COR-L47 (cell line): ENCODE results near the gene CSRNP3.

ENCODE experiments used
- DNase-seq: peaks from one replicate; lab custom pipeline; 2025; lab: John Stamatoyannopoulos, UW

The CSRNP3 gene, protein sequence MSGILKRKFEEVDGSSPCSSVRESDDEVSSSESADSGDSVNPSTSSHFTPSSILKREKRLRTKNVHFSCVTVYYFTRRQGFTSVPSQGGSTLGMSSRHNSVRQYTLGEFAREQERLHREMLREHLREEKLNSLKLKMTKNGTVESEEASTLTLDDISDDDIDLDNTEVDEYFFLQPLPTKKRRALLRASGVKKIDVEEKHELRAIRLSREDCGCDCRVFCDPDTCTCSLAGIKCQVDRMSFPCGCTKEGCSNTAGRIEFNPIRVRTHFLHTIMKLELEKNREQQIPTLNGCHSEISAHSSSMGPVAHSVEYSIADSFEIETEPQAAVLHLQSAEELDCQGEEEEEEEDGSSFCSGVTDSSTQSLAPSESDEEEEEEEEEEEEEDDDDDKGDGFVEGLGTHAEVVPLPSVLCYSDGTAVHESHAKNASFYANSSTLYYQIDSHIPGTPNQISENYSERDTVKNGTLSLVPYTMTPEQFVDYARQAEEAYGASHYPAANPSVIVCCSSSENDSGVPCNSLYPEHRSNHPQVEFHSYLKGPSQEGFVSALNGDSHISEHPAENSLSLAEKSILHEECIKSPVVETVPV

DNA sequence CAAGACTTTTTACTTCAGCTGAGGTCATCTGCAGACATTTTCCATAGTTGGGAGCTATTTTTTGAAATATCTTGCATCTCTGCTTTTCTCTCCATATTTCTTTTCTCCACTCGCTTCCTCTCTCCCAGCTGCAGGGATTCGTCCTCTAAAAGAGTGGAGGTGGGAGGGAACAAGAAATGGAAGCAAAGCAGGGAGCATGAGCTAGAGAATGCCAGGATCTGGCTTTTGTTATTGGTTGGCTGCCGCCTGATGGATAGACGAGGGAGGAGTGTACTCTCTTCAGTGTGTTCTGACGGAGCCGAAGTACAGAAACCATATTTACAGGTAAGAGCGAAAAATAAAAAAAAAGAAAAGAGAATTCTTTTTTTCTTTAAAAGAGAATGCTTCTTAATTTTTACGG lies at the start of gene CSRNP3:
CSRNP3 (plus strand) TSS at position 282 of the 400 bp plus-strand sequence. CDS start 125,368 bp downstream, outside the sequence.
- peak; percentile 92 for DNase-seq

DNA sequence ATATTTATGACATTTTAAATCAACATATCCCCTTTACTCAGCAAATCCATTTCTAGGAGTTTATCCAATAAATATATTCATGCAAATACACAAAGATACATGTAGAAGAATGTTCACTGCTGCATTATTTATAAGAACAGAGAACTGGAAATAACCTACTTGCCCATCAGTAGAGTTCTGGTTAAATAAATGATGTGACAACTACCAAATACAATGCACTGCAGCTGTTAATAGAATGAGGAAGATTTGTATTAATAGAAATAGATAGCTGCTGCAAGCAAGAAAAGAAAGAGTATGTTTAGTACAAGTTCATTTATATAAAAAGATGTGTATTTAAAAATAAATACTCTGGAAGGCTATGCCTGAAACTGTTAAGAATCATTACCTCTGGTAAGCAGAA lies 49.3 kb upstream of the CSRNP3 start:
- no peak for DNase-seq

DNA sequence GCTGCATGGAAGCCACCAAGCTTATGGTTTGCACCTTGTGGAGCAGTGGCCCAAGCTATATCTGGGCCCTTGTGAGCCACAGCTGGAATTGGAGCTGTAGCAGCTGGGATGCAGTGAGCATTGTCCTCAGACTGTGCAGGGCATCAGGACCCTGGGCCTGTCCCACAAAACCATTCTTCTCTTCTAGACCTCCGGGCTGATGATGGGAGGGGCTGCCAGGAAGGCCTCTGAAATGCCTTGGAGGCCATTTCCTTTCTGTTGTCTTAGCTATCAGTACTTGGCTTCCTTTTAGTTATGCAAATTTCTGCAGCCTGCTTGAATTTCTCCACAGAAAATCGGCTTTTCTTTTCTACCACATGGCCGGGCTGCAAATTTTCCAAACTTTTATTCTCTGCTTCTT lies 46.4 kb upstream of the CSRNP3 start:
- DNase-seq, result no peak

DNA sequence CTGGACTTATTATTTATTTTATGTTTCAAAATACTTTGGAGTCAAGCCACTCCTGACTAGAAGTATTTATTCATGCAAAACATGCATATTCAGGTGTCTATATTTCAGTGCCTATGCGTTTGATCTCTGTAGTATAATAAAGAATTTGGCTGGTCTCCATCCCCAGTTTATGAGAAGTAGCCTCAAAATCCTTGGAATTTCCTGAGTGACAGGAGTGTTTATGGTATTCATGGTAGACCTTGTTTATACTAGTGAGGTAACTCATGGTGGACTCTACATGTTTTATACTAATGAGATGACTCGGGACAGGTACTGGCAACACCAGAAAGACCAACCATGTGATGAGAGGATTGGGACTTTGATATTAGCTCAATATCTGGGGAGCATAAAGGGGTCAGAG lies 43.9 kb upstream of the CSRNP3 start:
- no peak for DNase-seq

DNA sequence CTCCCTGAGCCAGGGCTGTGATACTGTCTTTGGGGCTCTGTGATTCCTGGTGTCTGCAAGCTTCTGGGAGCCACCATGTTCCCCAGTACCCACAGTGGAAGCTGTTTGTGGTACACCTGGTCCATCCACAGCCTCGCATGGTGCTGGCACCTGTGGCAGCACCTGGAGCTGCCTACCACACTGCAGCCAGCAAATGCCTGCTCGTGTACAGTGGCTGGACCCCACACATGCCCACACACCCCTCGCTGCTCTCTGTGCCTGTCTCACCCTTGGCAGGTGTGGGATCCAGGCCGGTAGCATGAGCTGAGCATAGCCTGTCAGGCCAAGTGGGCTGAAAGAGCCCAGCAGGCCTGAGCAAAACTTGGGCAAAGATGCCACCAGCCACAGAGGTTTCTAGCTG lies 41.8 kb upstream of the CSRNP3 start:
- no peak for DNase-seq

DNA sequence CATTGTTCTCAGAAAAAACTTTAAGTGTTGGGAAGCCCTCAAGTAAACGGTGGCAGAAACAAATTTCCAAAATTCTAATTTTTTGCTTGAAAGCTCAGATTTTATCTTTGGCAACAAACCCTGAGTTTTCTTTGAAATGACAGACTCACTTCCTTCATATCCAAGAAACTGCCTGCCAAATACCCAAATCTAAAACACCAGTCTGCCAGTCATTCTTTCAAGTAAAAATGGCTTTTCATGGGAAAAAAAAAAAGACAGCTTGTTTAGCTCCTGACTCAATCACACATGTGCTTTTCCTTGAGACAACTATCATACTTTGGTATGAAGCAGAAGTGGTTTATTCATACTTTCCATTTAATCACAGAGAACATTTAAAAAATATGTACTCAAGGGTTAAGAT lies 40.6 kb upstream of the CSRNP3 start:
- DNase-seq, result no peak

DNA sequence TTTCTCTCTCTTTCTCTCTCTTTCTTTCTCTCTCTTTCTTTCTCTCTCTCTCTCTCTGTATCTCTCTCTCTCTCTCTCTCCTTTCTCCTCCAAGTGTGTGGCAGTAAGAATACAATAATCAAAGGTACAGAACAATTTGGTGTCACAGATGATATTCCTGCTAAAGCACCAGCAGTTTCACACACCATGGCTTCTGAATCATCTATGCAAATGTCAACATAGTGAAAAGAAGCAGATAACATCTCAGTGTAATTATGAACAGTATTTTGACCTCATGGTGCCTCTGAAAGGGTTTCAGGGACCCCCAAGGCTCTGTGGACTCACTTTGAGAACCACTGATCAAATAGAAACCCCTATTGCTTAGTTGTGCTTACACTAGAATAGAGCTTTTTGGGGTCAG lies 38.5 kb upstream of the CSRNP3 start:
- DNase-seq, result no peak

DNA sequence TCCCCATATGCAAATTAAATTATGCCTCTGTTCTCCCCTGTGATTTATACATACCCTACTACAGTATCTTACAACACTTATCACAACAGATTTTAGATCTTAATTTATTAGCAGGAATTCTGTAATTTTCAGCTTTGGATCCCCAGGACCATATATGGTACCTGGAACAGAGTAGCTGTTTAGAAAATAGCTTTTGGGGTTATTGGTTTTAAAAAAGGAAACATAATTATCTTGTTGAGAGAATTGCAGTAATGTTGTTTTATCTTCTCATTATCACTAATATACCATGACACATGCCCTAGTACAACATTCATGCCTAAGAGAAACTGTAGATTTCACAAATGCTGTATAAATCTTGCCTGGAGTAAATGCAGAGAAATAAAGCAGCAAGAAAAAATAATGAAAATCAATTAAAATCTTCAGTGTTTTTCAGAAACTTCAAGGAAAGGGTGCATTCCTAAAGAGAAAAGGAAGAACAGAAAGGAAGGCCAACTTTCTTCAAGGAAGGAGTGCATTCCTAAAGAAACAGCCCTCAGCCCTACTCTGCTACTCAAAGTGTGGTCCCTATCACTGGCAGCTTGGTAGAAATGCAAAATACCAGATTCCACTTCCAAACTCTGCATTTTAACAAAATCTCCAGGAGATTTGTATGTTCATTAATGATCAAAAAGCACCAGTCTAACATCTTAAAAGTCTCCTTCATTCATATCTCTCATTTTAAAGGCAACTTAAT lies 37.1 kb upstream of the CSRNP3 start:
- DNase-seq, result no peak

DNA sequence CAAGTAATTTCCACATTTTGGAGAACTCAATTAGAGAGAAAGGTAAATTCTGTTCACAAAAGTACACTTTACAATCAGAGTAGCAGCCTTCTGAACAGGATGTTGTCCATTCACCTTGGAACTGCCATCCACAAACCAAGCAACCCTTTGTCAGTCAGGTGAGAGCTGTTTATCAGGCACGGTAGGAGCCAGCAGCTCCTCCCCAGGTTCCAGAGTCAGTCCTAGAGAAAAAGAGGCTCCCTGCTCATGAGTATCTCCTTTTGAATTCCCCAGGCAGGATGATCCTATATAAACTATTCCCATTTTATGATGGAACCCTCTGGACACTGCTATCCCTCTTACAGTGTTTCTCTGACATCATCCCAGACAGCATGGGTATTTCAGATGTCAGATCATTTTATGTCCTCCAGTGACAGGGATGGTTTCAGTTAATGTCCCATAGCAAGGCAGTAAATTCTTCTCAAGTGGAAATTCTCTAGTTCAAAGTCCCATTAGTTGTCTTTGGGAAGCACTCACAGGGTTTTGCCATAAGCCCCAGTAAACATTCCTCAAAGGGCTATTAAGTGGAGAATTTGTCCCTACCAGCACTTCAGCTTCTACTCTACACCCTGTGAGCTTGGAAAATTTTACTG lies 34.5 kb upstream of the CSRNP3 start:
- no peak for DNase-seq

DNA sequence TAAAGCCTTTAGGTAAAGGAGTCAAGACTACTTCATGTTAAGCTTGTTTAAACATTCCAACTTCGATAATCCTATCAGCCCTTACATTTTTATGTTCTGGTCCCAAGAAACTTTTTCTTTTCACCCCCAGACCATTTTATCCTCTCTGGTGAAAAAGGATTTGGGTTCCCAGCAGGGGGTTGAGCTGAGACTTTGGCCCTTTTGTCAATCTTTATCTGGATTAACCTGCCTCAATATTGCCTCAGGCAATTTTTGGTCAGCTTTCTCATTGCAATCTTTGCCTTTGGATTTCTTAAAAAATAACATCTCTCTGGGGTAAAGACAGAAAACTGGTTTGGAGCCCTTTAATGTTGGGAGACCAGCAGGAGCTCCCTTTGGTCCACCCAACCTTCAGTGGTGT lies 33.9 kb upstream of the CSRNP3 start:
- DNase-seq, result no peak

DNA sequence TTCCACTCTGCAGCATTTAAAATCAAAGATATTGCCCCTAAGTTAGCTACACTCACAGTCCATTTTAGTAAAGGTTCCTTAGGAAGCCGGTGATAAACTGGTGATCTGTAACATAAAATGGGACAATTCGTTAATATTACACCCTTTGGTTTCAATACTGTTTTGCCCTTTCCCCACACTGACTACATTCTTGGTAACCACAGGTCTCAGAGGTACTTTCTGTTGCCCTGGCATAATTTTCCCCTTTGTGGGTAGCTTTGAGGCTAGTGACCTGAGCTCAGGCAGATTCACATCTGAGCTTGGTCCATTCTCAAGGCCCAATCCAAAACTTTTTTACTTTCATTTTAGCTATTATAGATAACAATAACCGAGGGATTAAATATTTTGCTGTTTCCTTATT lies 32.9 kb upstream of the CSRNP3 start:
- DNase-seq, result no peak

DNA sequence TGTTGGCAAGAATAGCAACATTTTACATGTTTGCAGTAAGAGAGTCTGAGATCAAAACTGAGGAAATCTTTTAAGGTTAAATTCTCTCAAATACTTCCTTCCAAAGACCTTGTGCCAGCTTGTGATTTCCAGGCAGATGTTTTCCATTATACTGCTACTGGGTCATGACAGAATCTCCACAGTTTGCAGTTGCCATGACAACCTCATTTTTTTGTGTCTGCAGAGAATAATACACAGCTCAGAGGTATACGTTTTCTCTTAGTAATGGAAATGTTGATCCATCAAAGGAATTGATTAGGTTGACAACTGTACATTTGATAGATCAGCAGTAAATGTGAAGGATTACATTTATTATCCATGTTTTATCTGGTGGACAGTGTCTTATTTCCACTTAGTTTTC lies 29.1 kb upstream of the CSRNP3 start:
- DNase-seq, result no peak

DNA sequence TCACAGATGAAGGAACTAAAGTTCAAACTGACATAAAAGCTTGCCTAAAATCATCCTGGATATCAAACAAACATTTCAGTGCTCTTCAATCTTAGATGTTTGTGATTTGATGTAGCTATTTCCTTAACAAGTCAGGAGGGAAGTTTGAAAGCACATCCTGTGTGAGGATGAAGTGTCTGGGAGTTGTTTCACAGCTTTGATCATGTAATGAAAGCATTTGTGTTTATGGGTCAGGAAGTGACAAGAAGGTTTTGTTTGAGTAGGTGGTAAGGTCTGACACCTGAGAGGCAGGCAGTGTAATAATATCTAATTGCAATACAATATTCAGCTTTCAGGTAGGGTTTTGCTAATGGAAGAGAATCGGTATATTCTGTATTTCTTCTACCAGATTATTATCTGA lies 26.0 kb upstream of the CSRNP3 start:
- no peak for DNase-seq

DNA sequence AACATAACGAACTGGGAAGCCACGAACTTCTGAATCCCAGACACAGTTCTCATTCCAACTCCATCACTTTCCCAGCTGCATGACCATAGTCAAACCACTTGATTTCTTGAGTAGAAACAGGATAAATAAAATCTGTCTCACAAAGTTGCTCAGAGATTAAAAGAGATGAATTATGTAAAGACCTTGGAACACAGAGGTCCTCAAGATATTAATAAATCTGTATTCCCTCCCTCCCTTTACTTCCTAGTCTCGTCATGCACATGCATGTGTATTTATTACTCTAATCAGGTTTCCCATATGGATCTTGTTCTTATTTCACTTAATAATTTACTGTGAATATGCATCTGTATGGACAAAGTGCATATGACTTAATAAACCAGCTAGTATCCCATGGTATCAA lies 21.1 kb upstream of the CSRNP3 start:
- DNase-seq, result no peak

DNA sequence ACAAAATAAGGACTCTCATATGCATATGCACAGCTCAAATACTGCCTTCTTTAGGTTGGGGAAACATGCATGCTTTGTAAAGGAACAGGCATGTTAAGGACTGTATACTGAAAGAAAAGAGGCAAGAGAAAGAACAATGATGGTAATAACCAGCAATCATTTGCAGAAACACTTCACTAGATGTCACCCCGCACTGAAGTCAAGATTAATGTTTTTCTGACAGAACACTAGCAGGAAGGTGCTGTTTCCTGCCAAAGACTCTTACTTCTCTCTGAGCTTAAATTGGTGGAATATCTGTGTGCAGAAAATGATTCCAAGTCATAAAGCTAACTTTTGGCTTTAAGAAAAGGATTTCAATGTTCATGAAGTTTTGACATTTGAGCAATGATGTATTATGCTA lies 19.3 kb upstream of the CSRNP3 start:
- peak; percentile 37 for DNase-seq

DNA sequence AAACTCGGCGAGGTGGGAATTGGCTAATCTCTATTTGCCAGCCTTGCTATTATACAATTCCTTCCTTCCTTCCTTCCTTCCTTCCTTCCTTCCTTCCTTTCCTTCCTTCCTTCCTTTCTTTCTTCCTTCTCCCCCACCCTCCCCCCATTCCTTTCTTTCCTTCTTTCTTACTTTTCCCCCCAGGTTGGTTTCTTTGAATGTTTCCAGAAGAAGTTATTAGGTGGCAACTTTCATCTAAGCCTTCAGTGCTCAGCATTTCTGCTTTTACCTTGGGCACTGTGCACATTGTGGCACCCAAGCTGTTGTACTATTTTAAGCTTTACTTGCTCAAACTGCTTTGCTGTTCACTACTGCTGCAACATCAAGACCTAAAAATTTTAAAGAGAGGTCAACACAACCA lies 17.2 kb upstream of the CSRNP3 start:
- no peak for DNase-seq

DNA sequence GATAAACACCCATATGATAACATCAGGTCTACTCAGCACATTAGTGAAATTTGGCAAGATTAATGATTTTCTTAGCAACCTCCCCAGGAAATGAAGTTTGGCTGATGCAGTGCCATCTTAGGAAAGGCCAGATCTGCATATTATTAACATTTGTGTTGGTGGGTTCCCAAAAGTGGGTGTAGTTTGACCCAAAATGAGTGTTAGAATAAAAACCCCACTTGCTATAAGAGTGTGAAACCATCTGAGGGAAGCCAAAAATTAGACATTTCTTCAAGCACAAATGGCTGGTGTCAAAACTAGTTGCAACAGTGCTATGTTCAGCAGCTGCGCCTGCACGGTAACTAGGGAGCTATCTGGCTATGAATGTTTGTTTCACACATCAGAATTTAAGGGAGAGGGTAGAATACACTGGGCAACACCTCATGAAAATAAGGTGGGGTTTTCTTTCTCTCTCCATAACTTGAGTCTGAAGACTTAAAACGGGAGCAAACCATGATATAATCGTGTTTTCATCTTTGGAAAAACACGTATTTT lies 15.9 kb upstream of the CSRNP3 start:
- no peak for DNase-seq

DNA sequence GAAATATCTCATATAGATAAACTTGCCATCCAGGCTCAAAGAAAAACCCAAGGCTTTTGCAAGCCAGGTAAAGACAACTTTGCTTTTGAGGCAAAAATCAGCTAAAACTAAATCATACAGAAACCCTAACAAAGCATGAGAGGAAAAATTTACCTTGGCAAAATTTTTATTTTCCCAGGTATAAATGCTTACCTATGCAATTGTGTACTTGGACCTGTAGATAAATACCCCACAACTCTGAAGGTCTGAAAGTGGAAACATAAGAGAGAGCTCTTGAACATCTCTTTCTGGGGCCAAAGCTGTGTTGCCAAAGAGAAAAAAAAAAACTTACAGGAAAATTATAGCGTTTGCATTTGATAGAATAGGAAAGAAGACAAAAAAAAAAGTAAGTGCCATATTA lies 14.6 kb upstream of the CSRNP3 start:
- DNase-seq, result no peak

DNA sequence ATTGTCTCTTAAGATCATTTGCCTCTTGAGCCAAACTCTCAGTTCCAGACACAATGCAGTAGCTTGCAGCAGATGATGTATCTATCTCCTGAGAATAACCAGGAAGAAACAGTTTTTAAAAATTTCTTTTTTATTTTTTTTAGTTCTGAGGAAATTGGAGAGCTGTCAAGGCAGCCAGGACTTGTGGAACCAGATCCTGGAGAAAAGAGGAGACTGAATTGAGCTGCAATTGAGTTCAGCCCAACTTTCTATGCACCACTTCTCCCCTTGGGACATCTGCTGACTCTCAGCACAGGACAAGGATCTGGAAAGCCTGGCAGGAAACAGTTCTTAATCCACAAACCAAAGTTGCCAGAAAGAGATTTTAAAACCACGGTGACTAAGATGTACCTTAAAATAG lies 13.5 kb upstream of the CSRNP3 start:
- no peak for DNase-seq

DNA sequence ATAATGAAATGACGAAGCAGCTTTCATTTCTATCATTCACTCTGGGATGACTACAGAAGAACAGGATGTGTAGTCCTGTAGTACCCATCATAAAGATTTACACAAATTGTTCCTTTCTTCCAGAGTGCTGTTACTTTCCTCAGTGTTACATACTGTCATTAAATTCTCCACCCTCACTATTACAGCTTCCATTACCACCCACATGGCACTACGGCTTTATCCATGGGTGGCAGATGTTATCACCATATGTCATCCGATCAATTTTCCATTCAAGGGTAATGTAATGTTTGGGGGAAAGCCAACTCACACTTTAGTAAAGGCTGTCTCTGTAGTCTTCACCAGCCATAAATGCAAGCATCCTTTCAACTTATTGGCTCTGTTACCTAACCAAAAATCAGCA lies 7.1 kb upstream of the CSRNP3 start:
- peak; percentile 81 for DNase-seq

DNA sequence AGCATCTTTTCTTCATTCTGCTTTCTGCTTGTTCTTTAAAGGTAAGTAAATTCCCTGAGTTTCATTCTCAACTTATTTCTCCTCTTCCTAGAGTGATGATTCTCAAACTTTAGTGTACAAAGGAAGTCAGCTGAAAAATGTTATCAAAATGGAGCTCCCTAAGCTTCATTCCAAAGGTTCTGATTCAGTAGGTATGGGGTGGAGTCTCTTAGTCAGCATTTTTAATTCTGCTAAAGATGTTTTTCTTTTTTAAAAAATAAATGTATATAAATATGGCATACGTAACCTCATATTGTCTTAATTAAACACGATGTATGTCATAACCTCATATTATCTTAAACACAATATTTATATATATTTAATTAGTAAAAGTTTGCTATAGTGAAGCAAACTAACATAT lies 3.1 kb upstream of the CSRNP3 start:
- DNase-seq, result no peak

DNA sequence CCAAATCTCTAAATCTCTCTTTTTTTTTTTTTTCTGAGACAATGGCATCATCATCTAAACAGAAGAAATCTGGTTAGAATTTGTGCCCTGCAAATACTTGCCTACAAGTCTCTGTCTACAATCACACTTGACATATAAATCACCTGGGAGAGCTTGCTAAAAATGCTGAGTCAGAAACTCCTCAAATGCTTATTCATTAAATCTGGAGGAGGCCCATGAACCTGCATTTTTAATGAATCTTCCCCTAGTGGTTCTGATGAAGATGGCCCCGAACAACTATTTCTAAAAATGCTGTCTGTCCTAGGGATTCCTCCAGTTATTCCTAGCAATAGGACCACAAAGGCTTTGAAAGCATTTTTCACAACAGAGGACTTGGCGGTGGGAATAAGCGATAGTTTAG lies 1.6 kb upstream of the CSRNP3 start:
- no peak for DNase-seq

DNA sequence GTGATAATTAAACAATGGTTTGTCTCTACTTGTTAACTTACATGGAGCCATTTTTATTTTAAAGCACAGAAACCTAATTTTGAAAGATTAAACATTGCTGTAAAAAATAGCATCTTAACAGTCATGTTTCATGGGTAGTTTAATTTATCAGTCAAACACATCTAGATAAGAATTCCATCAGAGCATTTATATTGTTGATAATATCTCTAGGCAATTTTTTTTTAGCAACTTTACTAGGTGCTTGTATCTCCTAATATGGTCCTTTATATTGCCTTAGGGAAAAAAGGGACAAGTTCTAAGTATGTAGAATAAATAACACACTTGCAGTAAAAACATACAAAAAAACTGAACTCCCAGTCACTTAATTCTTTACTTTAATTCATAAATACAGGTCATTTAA lies 863 bp downstream of the CSRNP3 start:
- DNase-seq, result no peak
